OCI-LY7 (cell line): ENCODE measurements around the gene SH3RF1.

ENCODE experiments used
- EZH2phosphoT487 ChIP-seq: fragments of 200-600 bp; sonication (generic); IDR thresholded peaks from 2 replicates; pipeline ENCODE4 v1.6.1; 2018; ENCODE audit warnings: low read depth, borderline replicate concordance, mild to moderate bottlenecking, mixed run types, antibody characterized with exemption, low read length, moderate library complexity, mixed read lengths
- TF ChIP-seq, protein P1 (sequence below): fragments of 200-600 bp; sonication (generic); conservative IDR thresholded peaks from 2 replicates; pipeline ENCODE4 v1.5.1; 2014; ENCODE audit warnings: mild to moderate bottlenecking, antibody characterized with exemption, low read length, moderate library complexity, mixed read lengths

DNA sequence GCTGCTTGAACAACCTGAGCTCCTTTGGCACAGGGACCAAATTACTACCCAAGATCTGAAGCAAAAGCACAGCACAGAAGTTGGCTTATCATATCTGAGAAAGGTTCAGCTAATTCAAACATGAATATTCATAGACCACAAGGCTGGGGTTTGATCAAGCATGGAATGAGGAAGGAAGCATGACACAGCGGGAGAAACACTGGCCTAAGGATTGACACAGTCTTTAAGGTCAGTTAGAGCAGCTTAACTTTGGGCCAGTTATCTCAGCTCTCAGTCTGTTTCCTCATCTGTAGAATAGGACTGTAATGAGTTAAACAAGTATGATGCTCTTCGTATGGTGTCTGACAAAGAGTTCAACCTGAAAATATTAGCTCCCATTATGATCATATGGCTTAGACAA lies 172.2 kb downstream of the SH3RF1 start:
- no peak for TF ChIP-seq EZH2phosphoT487
- TF ChIP-seq, protein P1, sequence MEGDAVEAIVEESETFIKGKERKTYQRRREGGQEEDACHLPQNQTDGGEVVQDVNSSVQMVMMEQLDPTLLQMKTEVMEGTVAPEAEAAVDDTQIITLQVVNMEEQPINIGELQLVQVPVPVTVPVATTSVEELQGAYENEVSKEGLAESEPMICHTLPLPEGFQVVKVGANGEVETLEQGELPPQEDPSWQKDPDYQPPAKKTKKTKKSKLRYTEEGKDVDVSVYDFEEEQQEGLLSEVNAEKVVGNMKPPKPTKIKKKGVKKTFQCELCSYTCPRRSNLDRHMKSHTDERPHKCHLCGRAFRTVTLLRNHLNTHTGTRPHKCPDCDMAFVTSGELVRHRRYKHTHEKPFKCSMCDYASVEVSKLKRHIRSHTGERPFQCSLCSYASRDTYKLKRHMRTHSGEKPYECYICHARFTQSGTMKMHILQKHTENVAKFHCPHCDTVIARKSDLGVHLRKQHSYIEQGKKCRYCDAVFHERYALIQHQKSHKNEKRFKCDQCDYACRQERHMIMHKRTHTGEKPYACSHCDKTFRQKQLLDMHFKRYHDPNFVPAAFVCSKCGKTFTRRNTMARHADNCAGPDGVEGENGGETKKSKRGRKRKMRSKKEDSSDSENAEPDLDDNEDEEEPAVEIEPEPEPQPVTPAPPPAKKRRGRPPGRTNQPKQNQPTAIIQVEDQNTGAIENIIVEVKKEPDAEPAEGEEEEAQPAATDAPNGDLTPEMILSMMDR, result no peak
